Measurements from ENCODE around the gene APP.
A peak's percentile ranks its signal among the peaks of the same experiment; 100 is the strongest.
"Not testable (repeated sequence)": the region's sequence is repeated elsewhere in the genome, so short reads cannot be mapped to it uniquely, and the experiment has no call there.

APP gene

DNA sequence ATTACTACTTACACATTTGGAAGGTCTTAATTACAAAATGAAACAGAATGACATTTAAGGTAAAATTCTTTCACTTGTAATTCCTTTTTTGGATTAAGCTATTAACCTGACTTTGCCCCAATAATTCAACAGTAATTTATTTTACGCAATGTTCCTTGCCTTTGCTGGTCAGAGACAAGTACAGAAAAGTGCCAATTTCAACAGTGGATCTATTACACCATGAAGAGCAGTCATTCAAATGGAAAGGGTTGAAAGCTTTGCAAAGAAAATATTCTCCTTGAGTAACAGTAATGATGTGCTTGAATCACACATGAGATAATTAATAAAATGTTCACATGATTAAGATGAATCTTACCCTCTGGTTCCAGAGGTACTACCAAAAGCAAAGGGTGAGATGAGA is 84.7 kb downstream of the APP start:
- no peaks in the 10 kb centered on the region for H3K4me1 Mint-ChIP-seq
- peaks cover 17% of the 10 kb centered on the region for H3K36me3 Mint-ChIP-seq (ENCODE audit: low read depth)
- H3K27me3 Mint-ChIP-seq, result no peaks in the 10 kb centered on the region
- H3K27ac Mint-ChIP-seq, result no peak overlapping the region
- ATAC-seq, result no peak
- no peak overlapping the region for H3K4me3 Mint-ChIP-seq
- no peak for DNase-seq
- H3K9me3 Mint-ChIP-seq, result peaks cover 5% of the 10 kb centered on the region

DNA sequence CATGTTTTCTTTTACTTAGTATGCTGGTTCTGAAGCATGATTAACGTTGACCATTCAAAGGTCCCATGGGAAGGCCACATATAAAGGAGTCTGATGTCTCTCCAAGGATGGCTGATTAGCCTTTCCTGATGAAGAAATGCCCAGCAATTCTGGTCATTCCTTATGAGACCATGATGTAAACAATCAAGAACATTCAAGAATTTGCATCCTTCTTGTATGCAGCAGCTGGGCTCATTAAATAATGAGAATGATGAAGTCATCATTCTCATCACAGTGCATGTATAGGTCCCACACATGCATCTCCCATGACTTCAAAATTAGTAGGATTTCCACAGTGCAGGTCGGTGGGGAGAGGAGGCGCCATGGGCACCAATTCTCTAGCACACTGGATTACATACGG is 85.4 kb downstream of the APP start:
- Mint-ChIP-seq H3K4me3 (no peak overlapping the region), H3K36me3 (ENCODE audit: low read depth) (peaks cover 14% of the 10 kb centered on the region), H3K4me1 (no peaks in the 10 kb centered on the region), H3K27me3 (no peaks in the 10 kb centered on the region), H3K9me3 (peaks cover 5% of the 10 kb centered on the region), H3K27ac (no peak overlapping the region)
- DNase-seq (no peak), ATAC-seq (no peak)

DNA sequence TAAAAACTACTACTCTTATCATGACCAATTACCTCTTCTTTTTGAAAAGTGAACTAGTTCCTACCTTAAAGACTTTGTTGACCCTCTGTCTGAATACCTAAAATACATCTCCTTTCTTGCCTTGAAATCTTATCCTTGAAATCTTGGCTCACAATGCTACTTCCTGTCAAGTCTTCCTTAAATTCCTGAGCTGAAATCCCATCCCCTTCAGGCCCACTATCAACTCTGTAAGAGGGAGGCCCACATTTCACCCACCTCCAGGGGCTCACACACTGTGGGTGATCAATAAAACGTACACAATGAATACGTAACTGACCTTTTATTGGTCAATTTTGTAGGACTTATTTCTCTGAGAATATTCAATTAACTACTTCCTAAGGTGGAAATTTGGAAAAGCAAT is 88.0 kb downstream of the APP start:
- H3K9me3 Mint-ChIP-seq, result peaks cover 5% of the 10 kb centered on the region
- no peak overlapping the region for H3K27ac Mint-ChIP-seq
- peaks cover 10% of the 10 kb centered on the region for H3K36me3 Mint-ChIP-seq (ENCODE audit: low read depth)

DNA sequence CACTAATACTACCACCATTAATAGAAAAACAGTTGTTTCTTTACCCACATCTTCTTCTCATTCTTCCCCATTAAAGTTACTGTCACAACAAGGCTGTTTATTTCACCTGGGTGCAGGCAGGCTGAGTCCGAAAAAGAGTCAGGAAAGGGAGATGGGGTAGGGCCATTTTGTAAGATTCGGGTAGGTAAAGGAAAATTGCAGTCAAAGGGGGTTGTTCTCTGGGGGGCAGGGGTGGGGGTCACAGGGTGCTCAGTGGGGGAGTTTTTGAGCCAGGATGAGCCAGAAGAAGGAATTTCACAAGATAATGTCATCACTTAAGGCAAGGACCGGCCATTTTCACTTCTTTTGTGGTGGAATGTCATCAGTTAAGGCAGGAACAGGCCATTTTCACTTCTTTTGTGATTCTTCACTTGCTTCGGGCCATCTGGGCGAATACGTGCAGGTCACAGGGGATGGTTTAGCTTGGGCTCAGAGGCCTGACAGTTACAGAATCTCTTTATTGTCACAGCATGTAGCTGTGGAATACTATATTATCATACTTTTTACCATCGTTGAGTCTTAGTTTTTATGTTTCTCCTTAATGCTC is 89.3 kb downstream of the APP start:
- H3K27me3 Mint-ChIP-seq, H3K4me1 Mint-ChIP-seq, H3K9me3 Mint-ChIP-seq, DNase-seq, H3K27ac Mint-ChIP-seq, ATAC-seq, H3K4me3 Mint-ChIP-seq: not testable (repeated sequence)
- peaks cover 10% of the 10 kb centered on the region for H3K36me3 Mint-ChIP-seq (ENCODE audit: low read depth)

More for the DNA sequence above, 88.0 kb downstream of the APP start:
- ATAC-seq, result no peak
- no peak overlapping the region for H3K4me3 Mint-ChIP-seq
- no peaks in the 10 kb centered on the region for H3K4me1 Mint-ChIP-seq
- H3K27me3 Mint-ChIP-seq, result no peaks in the 10 kb centered on the region
- no peak for DNase-seq

DNA sequence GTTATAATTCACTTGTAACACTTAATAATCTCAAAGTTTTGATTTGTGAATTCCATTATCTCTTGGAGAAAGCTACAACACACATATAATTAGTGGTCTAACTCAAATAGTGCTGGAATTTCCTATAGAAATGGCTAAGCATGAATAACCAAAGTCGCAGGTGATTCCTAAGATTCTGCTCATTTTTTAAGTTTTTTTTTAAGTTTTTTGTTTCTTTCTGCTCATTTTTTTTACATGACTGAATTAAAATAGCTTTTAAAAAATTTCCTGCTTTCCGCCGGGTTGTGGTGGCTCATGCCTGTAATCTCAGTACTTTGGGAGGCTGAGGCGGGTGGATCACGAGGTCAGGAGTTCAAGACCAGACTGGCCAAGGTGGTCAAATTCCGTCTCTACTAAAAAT is 90.4 kb downstream of the APP start:
- no peak for DNase-seq
- peaks cover 6% of the 10 kb centered on the region for H3K36me3 Mint-ChIP-seq (ENCODE audit: low read depth)
- no peak overlapping the region for H3K27ac Mint-ChIP-seq
- no peaks in the 10 kb centered on the region for H3K27me3 Mint-ChIP-seq
- peaks cover 1% of the 10 kb centered on the region for H3K9me3 Mint-ChIP-seq
- ATAC-seq, result no peak
- H3K4me1 Mint-ChIP-seq, result no peaks in the 10 kb centered on the region
- no peak overlapping the region for H3K4me3 Mint-ChIP-seq

DNA sequence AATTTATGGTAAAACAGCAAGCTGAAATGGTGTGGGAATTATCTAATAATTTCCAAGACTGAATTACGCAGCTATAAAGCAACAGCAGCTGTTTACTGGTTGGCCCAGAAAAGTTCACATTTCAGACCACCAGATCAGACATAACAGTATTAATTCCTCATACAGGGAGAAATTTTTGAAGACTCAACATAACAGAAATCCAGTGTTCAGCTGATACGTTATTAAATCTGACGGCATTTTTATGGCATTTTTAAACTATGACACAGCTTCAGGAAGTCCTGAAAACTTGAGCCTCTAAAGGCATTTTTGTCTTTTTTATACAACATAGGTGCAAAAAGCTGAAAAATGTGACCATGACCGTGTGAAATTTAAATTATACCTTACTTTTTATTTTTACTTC is 91.2 kb downstream of the APP start:
- H3K9me3 Mint-ChIP-seq, result no peaks in the 10 kb centered on the region
- no peak for DNase-seq

DNA sequence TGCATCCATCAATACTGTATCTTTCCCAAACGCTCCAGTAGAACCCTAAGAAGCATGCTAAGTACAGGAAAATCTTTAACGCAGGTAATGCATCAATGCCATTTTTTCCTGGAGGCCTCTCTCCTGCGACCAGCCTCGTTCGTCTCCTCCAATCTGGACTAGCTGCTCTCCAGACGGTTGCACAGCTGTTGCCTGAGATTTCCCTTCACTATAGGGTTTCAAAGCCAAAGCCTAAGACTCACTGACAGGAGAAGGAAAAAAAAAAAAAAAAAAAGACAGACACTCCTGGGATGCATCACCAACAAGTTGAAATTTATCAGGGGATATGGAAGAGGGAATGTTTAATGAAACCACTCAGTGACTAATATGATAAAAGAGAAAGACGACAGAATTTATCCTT is 93.0 kb downstream of the APP start:
- Mint-ChIP-seq H3K27ac (no peak overlapping the region), H3K27me3 (no peaks in the 10 kb centered on the region), H3K4me3 (no peak overlapping the region), H3K4me1 (no peaks in the 10 kb centered on the region), H3K36me3 (ENCODE audit: low read depth) (peaks cover 1% of the 10 kb centered on the region), H3K9me3 (no peaks in the 10 kb centered on the region)
- ATAC-seq, result no peak
- DNase-seq, result no peak

More for the DNA sequence above, 91.2 kb downstream of the APP start:
- Mint-ChIP-seq H3K27me3 (no peaks in the 10 kb centered on the region), H3K27ac (no peak overlapping the region), H3K4me3 (no peak overlapping the region), H3K4me1 (no peaks in the 10 kb centered on the region), H3K36me3 (ENCODE audit: low read depth) (peaks cover 2% of the 10 kb centered on the region)
- ATAC-seq, result no peak

DNA sequence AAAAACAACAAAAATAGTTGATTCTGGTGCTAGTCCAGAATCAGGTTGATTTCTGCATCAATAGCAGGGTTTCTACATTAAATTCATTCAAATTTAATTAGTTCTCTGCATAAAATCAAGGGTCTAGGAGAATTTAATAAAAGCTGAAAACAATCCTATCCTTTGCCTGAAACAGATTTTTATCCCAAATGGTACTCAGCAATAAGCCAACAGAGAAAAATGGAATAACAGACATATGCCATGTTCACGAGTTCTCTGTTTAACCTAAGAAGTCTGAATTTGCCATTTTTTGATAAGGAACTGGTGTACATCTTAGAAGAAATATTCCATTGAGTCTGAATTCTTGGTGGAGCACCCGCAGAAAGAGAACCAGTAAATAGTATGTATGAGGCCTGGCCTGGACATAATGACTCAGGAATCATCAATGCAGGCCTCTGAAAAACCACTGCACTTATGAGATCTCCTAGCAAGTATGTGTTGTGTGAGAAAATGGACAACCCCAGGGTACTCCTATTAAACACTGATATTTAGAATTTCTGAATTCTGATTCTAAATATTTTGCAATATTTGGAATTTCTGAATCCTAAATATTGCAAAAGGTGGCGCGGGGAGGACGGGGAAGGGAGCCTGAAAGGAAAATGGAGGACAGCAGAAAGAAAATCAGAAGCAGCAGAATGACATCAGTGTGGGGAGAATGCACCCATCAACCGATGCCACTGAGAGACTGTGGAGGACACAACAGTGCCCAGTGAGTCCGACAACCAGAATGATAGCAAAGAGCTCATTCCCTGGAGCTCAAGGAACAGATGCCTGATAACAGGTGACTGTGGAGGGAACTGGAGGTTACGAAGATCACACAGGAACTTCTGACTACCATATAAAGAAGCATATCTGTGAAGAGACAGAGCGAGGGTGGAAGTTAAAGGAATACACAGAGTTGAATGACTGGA is 97.6 kb downstream of the APP start:
- DNase-seq (no peak), ATAC-seq (no peak)
- no peak overlapping the region for H3K27ac Mint-ChIP-seq
- peaks cover 37% of the 10 kb centered on the region for H3K4me1 Mint-ChIP-seq
- no peaks in the 10 kb centered on the region for H3K36me3 Mint-ChIP-seq (ENCODE audit: low read depth)
- H3K9me3 Mint-ChIP-seq, result no peaks in the 10 kb centered on the region
- H3K4me3 Mint-ChIP-seq, result no peak overlapping the region
- no peaks in the 10 kb centered on the region for H3K27me3 Mint-ChIP-seq

DNA sequence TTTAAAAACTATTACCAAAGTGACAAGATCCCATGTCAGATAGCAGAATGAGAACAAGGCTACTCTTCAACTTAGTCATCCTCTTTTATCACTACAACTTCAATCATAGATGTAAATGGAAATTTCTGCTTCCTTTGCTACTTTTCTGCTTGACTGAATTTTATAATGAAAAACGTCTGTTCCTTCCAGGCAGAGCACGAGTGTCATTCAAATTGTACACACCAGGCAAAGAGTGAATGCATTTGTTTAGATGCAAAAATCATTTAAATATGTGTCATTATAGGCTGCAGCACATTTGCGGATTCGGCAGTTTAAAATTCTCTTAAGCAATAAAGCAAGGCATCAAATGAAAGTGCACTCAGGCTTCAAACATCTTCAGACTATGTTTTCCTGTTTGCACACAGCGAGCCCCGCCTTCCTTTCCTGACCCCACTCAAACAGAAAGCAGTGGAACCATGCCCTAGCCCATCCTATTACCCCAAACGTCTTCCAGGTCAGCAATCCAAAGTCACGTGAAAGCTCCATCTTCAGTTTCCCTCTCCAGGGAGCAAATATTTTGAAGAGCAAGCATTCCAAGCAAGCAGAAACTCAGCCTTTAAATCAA is 99.6 kb downstream of the APP start:
- no peaks in the 10 kb centered on the region for H3K9me3 Mint-ChIP-seq
- DNase-seq (peak; percentile 5), ATAC-seq (peak; percentile 50)
- peaks cover 45% of the 10 kb centered on the region for H3K4me1 Mint-ChIP-seq
- H3K36me3 Mint-ChIP-seq (ENCODE audit: low read depth), result no peaks in the 10 kb centered on the region
- peak overlapping the region; percentile 82 for H3K27ac Mint-ChIP-seq
- peak overlapping the region; percentile 73 for H3K4me3 Mint-ChIP-seq
- no peaks in the 10 kb centered on the region for H3K27me3 Mint-ChIP-seq

DNA sequence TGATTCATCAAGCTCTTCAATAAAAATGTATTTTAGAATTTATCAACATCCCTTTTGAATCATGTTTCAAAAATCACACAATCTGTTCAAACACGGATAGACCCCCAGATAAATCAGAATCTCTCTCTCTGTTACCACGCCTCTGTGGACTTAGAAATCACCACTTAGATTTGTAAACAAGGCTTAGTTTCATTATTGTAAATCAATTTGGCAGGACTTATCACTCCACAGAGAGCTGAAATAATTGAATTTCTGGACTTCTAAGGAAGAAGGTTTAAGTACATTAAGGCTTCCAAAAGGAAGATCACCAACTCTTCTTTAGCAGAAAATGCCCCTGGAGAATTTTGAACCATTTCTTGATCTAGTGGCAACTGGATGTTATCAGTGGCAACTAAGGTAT is 100.4 kb downstream of the APP start:
- peak overlapping the region; percentile 15 for H3K27ac Mint-ChIP-seq
- H3K4me3 Mint-ChIP-seq, result no peak overlapping the region
- H3K27me3 Mint-ChIP-seq, result no peaks in the 10 kb centered on the region
- H3K36me3 Mint-ChIP-seq (ENCODE audit: low read depth), result no peaks in the 10 kb centered on the region
- peaks cover 45% of the 10 kb centered on the region for H3K4me1 Mint-ChIP-seq
- ATAC-seq, result no peak
- DNase-seq, result no peak
- H3K9me3 Mint-ChIP-seq, result no peaks in the 10 kb centered on the region

DNA sequence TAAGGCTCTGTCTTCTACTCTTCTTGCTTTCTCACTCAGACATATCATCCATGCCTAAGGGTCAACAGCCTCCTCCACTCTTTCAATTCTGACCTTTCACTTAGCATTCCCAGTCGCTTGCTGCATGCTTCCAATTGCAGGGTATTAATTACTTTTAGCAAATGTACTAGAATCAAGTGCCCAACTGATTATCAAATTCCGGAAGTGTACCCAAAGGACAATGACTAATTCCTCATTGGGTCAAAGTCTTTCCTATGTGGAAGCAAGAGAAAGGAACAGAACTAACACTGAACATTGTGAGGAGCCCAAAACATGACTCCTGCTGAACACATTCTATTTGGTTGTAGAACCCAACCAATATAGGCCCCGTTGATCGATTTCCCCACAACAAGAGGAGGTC is 101.8 kb downstream of the APP start:
- no peak for ATAC-seq
- no peak overlapping the region for H3K4me3 Mint-ChIP-seq
- no peak overlapping the region for H3K27ac Mint-ChIP-seq
- no peak for DNase-seq
- H3K36me3 Mint-ChIP-seq (ENCODE audit: low read depth), result no peaks in the 10 kb centered on the region
- no peaks in the 10 kb centered on the region for H3K27me3 Mint-ChIP-seq
- H3K4me1 Mint-ChIP-seq, result peaks cover 45% of the 10 kb centered on the region
- H3K9me3 Mint-ChIP-seq, result no peaks in the 10 kb centered on the region

DNA sequence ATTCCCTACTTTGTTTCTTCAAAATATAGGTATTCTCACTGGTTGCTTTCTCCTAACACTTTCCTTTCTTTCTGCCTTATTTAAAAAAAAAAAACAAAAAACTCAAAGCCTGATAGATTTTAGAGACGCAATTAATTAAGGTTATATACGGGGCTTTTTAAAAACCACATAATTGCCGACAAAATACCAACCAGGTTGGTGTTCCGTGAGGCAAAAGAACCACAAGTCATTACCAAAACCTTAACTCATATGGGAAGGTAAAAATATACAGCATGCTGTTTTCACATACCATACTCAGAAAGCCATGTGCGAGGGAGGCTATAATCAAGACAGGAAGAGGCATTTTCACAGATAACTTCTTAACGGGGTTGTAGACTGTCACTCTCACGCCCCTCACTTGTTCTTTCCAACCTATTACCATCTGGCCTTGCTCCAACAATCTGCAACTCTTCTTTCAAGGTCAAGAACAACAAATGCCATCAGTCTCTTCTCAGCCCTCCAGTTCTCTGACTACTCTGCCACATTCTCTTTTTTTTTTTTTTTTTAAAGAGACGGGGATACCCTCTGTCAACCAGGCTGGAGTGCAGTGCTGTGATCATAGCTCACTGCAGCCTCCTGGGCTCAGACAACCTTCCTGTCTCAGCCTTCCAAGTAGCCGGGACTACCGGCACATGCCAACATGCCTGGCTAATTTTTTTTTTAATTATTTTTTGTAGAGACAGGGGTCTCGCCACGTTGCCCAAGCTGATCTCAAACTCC is 102.6 kb downstream of the APP start:
- peaks cover 45% of the 10 kb centered on the region for H3K4me1 Mint-ChIP-seq
- H3K27me3 Mint-ChIP-seq, result no peaks in the 10 kb centered on the region
- peak overlapping the region; percentile 25 for H3K4me3 Mint-ChIP-seq
- no peaks in the 10 kb centered on the region for H3K9me3 Mint-ChIP-seq
- ATAC-seq (peak; percentile 50), DNase-seq (no peak)
- no peak overlapping the region for H3K27ac Mint-ChIP-seq
- no peaks in the 10 kb centered on the region for H3K36me3 Mint-ChIP-seq (ENCODE audit: low read depth)

DNA sequence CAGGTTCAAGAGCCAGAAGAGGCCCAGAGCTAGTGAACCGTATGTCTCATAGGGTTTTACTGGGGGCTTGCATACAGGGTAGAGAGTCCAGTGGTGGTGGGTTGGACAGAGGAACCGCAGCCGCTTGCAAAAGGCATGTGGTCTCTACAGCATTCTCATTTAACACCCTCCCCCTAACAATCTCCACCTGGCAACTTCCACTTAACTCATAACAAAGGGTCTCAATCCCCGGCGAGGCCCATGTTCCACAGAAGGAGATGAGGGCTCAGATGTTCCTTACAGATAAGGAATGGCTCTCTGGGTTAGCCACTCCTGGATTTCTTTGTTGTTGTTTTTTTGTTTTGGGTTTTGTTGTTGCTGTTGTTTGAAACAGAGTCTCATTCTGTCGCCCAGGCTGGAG is 106.1 kb downstream of the APP start:
- Mint-ChIP-seq H3K27me3 (no peaks in the 10 kb centered on the region), H3K27ac (no peak overlapping the region), H3K4me1 (peaks cover 22% of the 10 kb centered on the region), H3K36me3 (ENCODE audit: low read depth) (no peaks in the 10 kb centered on the region), H3K4me3 (no peak overlapping the region), H3K9me3 (no peaks in the 10 kb centered on the region)
- ATAC-seq (no peak), DNase-seq (no peak)

DNA sequence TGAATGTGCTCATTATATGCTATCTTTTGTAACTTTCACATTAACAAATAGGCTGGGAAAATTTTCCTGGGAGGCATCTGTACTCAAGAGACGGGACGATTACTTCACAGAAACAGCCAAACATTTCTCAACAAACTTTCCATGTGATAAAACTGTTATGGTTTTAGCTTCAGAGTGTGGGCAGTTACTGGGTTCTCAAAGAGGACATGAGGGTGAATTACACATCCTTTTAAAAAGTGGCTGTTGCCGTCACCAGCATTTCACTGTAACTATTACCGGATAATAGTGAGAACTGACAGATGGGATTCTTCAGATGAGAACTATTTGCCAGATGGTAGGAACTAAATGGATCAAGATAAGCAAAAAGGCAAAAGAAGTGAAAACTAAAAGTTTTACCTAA is 109.1 kb downstream of the APP start:
- H3K27ac Mint-ChIP-seq, result no peak overlapping the region
- DNase-seq, result no peak
- ATAC-seq, result no peak
- no peak overlapping the region for H3K4me3 Mint-ChIP-seq
- H3K9me3 Mint-ChIP-seq, result no peaks in the 10 kb centered on the region
- no peaks in the 10 kb centered on the region for H3K36me3 Mint-ChIP-seq (ENCODE audit: low read depth)
- no peaks in the 10 kb centered on the region for H3K27me3 Mint-ChIP-seq
- no peaks in the 10 kb centered on the region for H3K4me1 Mint-ChIP-seq
